Endometrium (tissue), 2 donors: ENCODE data around the gene AMFR.

Source experiments
- FAIRE-seq: peaks from 2 replicates; lab custom pipeline; 2012; peaks lifted over from hg19 to GRCh38; lab: Jason Lieb, UNC
- donor health status: control.
- donor health status: control.

AMFR gene

DNA sequence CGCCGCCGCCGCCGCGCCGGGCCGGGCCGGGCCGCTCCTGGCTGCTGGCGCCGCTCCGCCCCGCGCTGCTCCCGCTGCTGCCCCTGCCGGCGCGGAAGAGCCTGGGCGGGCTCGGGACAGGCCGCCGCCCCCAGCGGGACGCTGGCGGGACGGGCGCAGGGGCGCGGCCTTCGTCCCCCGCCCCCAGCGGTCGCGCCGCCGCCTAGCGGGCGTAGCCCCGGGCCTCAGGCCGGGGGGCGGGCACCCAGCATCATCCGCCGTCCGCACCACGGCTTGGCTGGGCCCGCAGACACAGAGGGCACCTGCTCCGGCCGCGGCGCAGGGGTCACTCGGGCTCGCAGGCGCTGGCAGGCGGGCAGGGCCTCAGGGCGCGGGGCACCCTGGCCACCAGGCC lies at the start of gene AMFR:
Gene AMFR, minus strand, starts transcription at position 107 of the 394 bp plus-strand sequence. CDS start 218 bp downstream, outside the sequence.
- FAIRE-seq: no peak

- no peak for FAIRE-seq
Observed at GRCh38 chr16:56470666-56471065, 45.3 kb upstream of the AMFR start.

DNA sequence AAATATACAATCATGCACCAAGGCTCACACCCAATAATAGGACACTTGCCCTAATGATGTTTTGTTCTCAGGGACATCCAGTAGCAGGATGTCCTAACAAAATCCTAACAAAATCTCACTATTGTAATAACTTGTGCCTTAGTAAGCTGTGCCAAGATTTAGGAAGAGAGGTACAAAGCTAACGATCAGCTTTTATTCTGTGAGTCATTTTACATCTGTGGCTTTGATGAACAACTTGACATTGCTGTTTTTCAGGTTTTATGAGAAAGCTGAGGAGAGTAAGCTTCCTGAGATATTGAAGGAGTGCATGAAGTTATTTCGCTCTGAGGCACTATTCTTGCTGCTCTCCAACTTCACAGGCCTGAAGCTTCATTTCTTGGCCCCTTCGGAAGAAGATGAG lies 44.9 kb upstream of the AMFR start:
- no peak for FAIRE-seq

GRCh38 chr16:56469748-56470147 lies 44.4 kb upstream of the AMFR start:
- no peak for FAIRE-seq

DNA sequence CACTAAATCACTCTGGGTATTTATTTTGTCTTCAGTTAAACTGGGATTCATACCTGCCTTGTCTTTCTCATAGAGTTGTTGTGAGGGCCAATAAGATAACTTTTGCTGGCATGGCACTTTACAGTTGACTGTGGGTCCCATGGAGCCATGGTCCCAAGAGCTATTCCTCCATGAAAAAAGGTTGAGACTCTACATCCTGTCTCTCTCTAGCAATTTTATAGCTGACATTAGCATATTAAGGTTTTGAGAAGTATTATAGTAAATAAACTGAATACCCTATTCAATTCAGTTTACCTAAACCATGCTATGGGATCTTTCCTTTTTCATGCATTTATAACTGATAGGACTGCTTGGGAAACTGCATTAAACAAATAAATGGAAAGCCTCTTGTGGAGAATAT lies 43.5 kb upstream of the AMFR start:
- FAIRE-seq: no peak

DNA sequence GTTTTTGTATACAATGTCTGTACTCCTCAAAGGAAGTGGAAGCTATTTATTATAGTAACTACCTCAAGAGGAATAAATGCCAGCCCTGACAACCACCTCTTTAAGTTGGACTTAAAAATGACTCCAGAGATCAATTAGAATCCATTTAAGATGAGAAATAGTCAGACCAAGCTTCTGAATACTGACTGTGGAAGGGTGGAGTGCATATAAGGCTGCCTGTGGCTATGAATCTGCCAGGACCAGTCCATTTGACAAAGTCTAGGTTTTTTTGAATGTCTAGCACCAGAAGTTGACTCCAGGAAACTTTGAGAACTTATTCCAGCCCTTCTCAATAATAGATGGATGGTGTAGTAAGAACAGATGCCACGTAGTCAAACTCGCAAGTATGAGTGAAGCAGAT lies 41.0 kb upstream of the AMFR start:
- FAIRE-seq: no peak

- no peak for FAIRE-seq
Observed at GRCh38 chr16:56463153-56463552, 37.8 kb upstream of the AMFR start.

DNA sequence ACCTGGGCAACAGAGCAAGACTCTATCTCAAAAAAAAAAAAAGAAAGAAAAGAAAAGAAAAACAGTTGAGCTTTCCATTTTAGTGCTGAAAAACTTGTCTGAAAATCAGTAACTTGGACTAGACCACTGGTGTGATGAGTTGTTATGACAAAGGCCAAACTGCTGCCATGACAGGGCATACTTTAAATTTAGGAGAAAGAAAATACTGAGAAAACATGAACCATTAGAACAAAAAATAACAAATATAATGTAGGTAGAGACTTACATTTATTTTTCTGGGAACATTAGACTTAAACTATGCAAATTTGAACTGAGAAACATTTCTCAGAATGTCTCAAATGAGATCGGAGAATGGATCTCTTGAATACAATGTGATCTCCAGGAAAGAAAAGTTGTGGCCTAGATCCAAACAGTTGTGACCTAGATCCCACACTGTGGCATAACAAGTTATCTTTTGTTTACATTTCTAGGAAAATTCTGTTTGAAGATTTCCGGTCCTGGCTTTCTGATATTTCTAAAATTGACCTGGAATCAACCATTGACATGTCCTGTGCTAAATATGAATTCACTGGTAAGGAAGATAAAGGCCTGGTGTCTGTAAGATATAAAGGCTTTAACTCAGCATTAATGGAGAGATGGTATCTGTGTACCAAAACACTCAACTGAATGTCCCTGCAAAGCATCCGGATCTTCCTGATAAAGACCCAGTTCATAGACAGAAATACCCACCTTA lies 36.9 kb upstream of the AMFR start:
- no peak for FAIRE-seq

DNA sequence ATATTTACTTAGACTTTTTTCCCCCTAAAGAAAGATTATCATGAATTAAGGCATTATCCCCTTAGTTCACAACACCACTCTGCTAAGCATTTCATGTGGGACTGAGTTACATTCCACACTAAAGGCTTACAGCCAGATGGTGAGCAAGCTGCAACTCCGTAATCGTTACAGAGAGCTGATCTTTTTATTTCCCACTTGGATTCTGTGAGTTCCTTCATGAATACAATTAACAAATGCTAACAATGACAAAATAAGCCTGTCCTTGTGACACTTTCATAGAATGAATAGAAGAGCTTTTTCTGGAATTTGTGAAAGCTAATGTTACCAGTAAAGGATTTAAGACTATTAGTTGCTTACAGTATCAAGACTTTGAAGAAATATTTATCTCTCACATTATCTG lies 34.8 kb upstream of the AMFR start:
- no peak for FAIRE-seq

DNA sequence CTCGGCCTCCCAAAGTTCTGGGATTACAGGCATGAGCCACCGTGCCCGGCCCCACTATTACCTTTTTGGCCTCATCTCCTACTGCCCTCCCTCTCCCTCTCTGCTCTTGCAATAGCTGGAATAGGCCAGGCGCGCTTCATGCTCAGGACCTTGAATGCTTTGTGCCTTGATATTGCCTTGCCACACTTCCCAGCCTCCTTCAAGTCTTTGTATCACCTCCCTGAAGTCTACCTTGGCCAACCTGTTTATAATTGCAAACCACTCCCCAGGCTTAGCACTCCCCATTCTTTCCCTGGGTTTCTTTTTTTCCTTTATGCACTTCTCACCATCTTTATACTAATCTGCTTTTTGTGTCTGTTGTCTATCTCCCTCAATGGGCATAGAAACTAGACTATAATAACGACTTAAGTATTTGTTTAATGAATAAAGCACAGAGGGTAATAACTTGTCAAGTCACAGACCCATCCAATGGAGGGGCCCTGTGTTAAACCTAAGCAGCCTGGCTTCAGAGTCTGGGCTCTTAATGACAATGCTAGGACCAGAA lies 32.7 kb upstream of the AMFR start:
- no peak for FAIRE-seq

GRCh38 chr16:56451753-56452689 lies 26.7 kb upstream of the AMFR start:
- FAIRE-seq: no peak

- peak; percentile 97 for FAIRE-seq
Observed at GRCh38 chr16:56450986-56451752, 25.8 kb upstream of the AMFR start, which contains the start of the genes NUDT21 and OGFOD1. TSS of gene NUDT21 (minus strand) at chr16:56451332. CDS start at chr16:56451202, 130 bp downstream. TSS of gene OGFOD1 (plus strand) at chr16:56451554. CDS start at chr16:56451613, 59 bp downstream.

- FAIRE-seq: no peak
Observed at GRCh38 chr16:56450275-56450985, 25.1 kb upstream of the AMFR start.

DNA sequence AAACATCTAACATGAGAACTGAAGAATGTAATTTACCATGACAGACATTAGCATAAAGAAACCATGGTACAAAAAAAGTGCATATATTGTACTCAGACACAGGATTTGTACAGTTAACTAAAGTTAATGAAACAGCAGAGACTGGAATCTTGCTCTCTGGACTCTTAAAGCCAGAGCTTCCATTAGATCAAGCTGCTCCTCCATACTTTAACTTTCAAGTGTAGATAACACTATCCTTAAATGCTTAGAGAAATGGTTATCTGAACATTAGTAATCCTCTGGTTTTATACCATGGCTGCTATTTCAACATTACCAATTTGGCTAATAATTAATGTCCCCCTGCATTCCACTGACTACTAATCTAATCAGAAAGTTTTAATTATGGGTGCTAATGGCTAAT lies 22.7 kb upstream of the AMFR start:
- no peak for FAIRE-seq

DNA sequence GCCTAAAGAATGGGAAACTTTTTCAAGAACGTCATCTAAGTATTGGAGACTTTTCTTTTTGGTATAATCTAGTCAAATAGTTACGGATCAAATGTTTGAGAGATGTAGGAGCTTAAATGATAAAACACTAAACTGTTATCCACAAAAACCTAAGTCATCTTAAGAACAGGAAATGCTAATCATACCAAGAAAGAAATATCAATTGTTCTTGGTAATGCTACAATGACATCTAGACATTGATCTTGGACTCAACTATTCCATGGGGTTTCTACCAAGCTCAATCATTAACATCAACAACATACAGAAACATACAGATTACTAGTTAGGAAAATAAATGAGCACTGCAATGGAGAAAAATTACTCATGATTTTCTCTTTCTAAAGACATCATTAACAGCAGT lies 21.9 kb upstream of the AMFR start:
- no peak for FAIRE-seq

GRCh38 chr16:56438038-56438437 lies 12.7 kb upstream of the AMFR start:
- no peak for FAIRE-seq

DNA sequence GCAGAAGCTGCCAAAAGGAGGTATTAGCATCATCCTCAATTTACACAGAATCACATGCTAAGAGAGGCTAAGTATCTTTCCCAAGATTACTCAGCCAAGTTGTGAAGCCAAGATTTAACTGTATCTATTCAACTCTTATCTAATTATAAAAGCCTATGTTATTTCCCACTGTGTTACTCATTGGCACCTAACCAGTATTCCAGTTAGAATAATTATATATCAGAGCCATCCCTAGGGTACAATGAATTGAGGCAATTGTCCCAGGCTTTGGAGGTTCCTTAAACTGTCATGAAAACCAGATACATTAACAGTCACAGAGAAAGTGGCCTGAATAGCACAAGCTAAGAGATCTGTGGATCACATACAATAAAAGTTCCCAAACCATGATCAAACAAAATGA lies 10.9 kb upstream of the AMFR start:
- no peak for FAIRE-seq

DNA sequence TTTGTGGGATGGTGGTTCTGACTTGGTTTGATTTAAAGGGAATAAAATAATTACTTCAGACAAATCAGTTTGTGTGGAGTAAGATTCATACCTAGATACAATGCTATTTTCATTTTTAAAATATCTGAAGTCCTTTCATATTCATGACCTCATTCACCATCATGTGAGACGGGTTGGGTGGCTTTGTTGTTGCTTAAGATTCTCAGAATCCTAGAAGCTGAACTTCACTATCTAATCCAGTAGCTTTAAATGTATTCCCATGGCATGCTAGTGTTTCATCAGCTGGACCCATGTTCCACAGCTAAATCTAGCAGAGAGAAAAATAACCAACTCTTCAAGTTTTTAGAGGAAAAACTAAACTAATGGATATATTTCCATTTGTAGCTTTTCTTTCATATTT lies 2.7 kb upstream of the AMFR start:
- no peak for FAIRE-seq

DNA sequence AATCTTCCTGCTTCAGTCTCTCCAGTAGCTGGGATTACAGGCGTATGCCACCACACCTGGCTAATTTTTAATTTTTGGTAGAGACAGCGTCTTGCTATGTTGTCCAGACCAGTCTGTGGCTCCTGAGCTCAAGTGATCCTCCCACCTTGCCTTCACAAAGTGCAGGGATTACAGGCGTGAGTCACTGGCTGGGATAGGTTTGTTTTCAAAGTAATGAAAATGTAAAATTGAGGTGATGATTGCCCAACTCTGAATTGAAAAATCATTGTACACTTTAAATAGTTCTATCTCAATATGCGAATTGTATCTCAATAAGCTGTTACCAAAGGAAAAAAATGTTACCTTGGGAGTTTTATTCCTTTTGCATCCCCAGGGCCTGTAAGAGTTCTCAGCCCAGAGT lies 1.2 kb upstream of the AMFR start:
- FAIRE-seq: no peak

DNA sequence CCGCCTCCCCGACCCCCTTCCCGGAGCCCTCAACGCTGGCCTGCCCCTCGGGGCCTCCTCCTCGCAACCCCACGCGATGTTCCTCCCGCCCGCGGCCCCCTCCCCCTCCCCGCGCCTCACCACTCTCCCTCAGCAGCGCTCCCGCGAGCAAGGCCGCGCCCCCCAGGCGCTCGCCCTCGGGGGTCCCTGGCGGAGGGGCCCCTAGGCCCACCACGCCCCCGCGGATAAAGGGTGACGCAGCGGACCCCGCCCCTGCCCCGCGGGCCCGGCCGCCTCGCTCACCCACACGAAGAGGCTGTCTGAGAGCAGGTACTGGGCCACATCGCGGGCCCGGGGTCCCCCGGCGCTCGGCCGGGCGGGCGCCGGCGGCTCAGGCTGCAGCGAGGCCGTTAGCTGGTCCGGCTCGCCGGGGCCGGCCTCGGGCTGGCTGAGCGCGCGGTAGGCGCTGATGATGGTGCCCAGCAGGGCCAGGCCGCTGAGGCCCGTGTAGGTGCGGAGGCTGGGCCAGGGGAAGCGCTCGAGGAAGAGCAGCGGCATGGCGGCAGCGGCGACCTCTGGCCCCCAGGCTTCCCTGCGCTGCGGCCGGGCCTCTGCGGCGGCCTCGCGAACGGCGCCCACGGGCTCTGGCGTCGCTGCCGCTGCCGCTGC lies 430 bp downstream of the AMFR start:
- no peak for FAIRE-seq

- FAIRE-seq: no peak
Observed at GRCh38 chr16:56424404-56424764, 961 bp downstream of the AMFR start.
